ENCODE measurements around the gene CLTB. TPM values are rescaled to one million over a fixed set of nuclear protein-coding genes. Genes with fewer than 3 reads are reported as not detected.

The CLTB gene
- total and polyA plus RNA-seq, 10 of the 15 experiments (the other 5 are each of a cell fraction or from before 2014, with no cell fraction given) = 1.6 to 52.8 (median 36.9) TPM

- Histone ChIP-seq H3K79me2 (ENCODE audit: control insufficient read depth, insufficient read depth, low read length) (no peaks in the 10 kb centered on the region), H3K4me2 (ENCODE audit: control insufficient read depth, insufficient read depth) (no peak overlapping the region), H3K9ac (ENCODE audit: control insufficient read depth, insufficient read depth, low read length) (no peak overlapping the region), H3K27ac (ENCODE audit: control insufficient read depth, insufficient read depth) (no peak overlapping the region), H3K27me3 (replicated peaks in 1 of 2; ENCODE audit: control insufficient read depth in 2 of 2, insufficient read depth in 2 of 2, low read length in 1 of 2) (no peaks in the 10 kb centered on the region), H3K4me1 (ENCODE audit: control insufficient read depth, insufficient read depth, low read length) (no peaks in the 10 kb centered on the region; the same call in 1 of the 2 replicates), H2AFZ (ENCODE audit: control insufficient read depth, low read depth, low read length) (no peak overlapping the region), H3K4me3 (no peak overlapping the region), H4K20me1 (ENCODE audit: control insufficient read depth, insufficient read depth) (no peaks in the 10 kb centered on the region), H3K36me3 (ENCODE audit: control insufficient read depth in 2 of 2, insufficient read depth in 2 of 2, low read length in 1 of 2) (peaks cover 0 to 3% of the 10 kb centered on the region in 2 experiments; a peak in 1 of 4 replicates), H3K9me3 (replicated peaks; ENCODE audit: control insufficient read depth, insufficient read depth, low read length) (no peaks in the 10 kb centered on the region)
- in situ Hi-C loops (cut with MboI) = no loop called here
- intact Hi-C loops (cut with micrococcal nuclease; ENCODE audit: unreplicated experiment) = no loop called here
- ATAC-seq = no peak
- no TSS peak for BruUV-seq (replicated peaks)
- ChIA-PET POLR2A (no interaction called here), CTCF (no interaction called here), SMC1A (ENCODE audit: uncharacterized antibody, unreplicated experiment) (interaction anchor here (0.7 to 2.6 kb wide), 2 partner anchors 11 to 17 kb away, joined by 4 to 6 read pairs; no protein-coding TSS in a partner anchor), RAD21 (ENCODE audit: unreplicated experiment) (no interaction called here)
- WGBS (ENCODE audit: insufficient coverage, insufficient replicate concordance, low lambda C conversion rate, missing lambda C conversion rate) = 93% methylated on average over 11 of the region's 13 CpGs
- DNase-seq (ENCODE audit: low read depth, low spot score) = no peak
- TF ChIP-seq, protein P1, sequence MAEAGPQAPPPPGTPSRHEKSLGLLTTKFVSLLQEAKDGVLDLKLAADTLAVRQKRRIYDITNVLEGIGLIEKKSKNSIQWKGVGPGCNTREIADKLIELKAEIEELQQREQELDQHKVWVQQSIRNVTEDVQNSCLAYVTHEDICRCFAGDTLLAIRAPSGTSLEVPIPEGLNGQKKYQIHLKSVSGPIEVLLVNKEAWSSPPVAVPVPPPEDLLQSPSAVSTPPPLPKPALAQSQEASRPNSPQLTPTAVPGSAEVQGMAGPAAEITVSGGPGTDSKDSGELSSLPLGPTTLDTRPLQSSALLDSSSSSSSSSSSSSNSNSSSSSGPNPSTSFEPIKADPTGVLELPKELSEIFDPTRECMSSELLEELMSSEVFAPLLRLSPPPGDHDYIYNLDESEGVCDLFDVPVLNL (IDR thresholded peaks at IDR 0.05; ENCODE audit: low read depth, low read length) = no peak
- no peak for TF ChIP-seq POLR2AphosphoS5 (IDR thresholded peaks at IDR 0.05; ENCODE audit: low read length)
- FAIRE-seq = no peak
Measured at GRCh38 chr5:176368726-176369125, 47.6 kb downstream of the CLTB start.

GRCh38 chr5:176366232-176366894 is 50.0 kb downstream of the CLTB start:
- Histone ChIP-seq H3K79me2 (ENCODE audit: control insufficient read depth, insufficient read depth, low read length) (peaks cover 3% of the 10 kb centered on the region), H3K4me1 (ENCODE audit: control insufficient read depth, insufficient read depth, low read length) (no peaks in the 10 kb centered on the region; the same call in 1 of the 2 replicates), H3K4me2 (ENCODE audit: control insufficient read depth, insufficient read depth) (peak overlapping the region; percentile 89), H2AFZ (ENCODE audit: control insufficient read depth, low read depth, low read length) (peak overlapping the region; percentile 92), H3K36me3 (ENCODE audit: control insufficient read depth in 2 of 2, insufficient read depth in 2 of 2, low read length in 1 of 2) (no peaks in the 10 kb centered on the region), H4K20me1 (ENCODE audit: control insufficient read depth, insufficient read depth) (no peaks in the 10 kb centered on the region), H3K27ac (ENCODE audit: control insufficient read depth, insufficient read depth) (no peak overlapping the region), H3K4me3 (peak overlapping the region; percentile 91), H3K9ac (ENCODE audit: control insufficient read depth, insufficient read depth, low read length) (no peak overlapping the region), H3K9me3 (replicated peaks; ENCODE audit: control insufficient read depth, insufficient read depth, low read length) (no peaks in the 10 kb centered on the region), H3K27me3 (replicated peaks in 1 of 2; ENCODE audit: control insufficient read depth in 2 of 2, insufficient read depth in 2 of 2, low read length in 1 of 2) (no peaks in the 10 kb centered on the region)
- POLR2A ChIA-PET = no interaction called here
- no TSS peak for BruUV-seq (replicated peaks)
- FAIRE-seq (no peak), ATAC-seq (no peak), DNase-seq (ENCODE audit: low read depth, low spot score) (no peak)
- intact Hi-C loops (cut with micrococcal nuclease; ENCODE audit: unreplicated experiment) (no loop called here), in situ Hi-C loops (cut with MboI) (no loop called here)
- SMC1A ChIA-PET (ENCODE audit: uncharacterized antibody, unreplicated experiment) = no interaction called here
- TF ChIP-seq, protein P2, sequence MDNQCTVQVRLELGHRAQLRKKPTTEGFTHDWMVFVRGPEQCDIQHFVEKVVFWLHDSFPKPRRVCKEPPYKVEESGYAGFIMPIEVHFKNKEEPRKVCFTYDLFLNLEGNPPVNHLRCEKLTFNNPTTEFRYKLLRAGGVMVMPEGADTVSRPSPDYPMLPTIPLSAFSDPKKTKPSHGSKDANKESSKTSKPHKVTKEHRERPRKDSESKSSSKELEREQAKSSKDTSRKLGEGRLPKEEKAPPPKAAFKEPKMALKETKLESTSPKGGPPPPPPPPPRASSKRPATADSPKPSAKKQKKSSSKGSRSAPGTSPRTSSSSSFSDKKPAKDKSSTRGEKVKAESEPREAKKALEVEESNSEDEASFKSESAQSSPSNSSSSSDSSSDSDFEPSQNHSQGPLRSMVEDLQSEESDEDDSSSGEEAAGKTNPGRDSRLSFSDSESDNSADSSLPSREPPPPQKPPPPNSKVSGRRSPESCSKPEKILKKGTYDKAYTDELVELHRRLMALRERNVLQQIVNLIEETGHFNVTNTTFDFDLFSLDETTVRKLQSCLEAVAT (IDR thresholded peaks at IDR 0.05) = peak; percentile 93
- TF ChIP-seq, protein P3, sequence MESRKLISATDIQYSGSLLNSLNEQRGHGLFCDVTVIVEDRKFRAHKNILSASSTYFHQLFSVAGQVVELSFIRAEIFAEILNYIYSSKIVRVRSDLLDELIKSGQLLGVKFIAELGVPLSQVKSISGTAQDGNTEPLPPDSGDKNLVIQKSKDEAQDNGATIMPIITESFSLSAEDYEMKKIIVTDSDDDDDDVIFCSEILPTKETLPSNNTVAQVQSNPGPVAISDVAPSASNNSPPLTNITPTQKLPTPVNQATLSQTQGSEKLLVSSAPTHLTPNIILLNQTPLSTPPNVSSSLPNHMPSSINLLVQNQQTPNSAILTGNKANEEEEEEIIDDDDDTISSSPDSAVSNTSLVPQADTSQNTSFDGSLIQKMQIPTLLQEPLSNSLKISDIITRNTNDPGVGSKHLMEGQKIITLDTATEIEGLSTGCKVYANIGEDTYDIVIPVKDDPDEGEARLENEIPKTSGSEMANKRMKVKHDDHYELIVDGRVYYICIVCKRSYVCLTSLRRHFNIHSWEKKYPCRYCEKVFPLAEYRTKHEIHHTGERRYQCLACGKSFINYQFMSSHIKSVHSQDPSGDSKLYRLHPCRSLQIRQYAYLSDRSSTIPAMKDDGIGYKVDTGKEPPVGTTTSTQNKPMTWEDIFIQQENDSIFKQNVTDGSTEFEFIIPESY (IDR thresholded peaks at IDR 0.05) = peak; percentile 80; the same call in 1 of the 2 replicates
- TF ChIP-seq TCF12 (IDR thresholded peaks at IDR 0.05; ENCODE audit: low read depth, low read length) = no peak
- RAD21 ChIA-PET (ENCODE audit: unreplicated experiment) = no interaction called here
- CTCF ChIA-PET = interaction anchor here (0.6 kb wide), 1 partner anchor 447 kb away, joined by 4 read pairs; no protein-coding TSS in a partner anchor
- WGBS (ENCODE audit: insufficient coverage, insufficient replicate concordance, low lambda C conversion rate, missing lambda C conversion rate) = 94% methylated on average over 35 of the region's 38 CpGs

All from GM12878 (cell line).